SK-N-SH (cell line): Measurements from ENCODE around the gene CALML3. TPM values are rescaled to one million over a fixed set of nuclear protein-coding genes. Genes with fewer than 3 reads are reported as not detected.

ENCODE experiments used
- CTCF ChIA-PET: fragments of 300-600, 350-600 bp; formaldehyde crosslinking; extraction: SDS; loops from one replicate; lab custom pipeline; 2021; lab: Yijun Ruan, JAX
- POLR2A ChIA-PET: fragments of 350-600 bp; sonication (Branson Sonifier 250); formaldehyde crosslinking; extraction: SDS; loops from one replicate; lab custom pipeline; 2020; ENCODE audit warnings: antibody characterized with exemption, inconsistent platforms; lab: Yijun Ruan, JAX
- DNase-seq: peaks from one replicate; pipeline ENCODE4 v3.0.0; 2012
- H2AFZ ChIP-seq: fragments of 200-600 bp; sonication (generic); 2 replicates; pipeline ENCODE4 v1.8.1; 2016; ENCODE audit warnings: antibody characterized with exemption, mild to moderate bottlenecking, low read depth
- H3F3A ChIP-seq: fragments of 200-600 bp; sonication (generic); replicated peaks from 2 replicates; pipeline ENCODE3; 2016; ENCODE audit warnings: antibody characterized with exemption, mild to moderate bottlenecking; ENCODE audit not compliant: insufficient read depth
- H3K27ac ChIP-seq, 2 experiments: fragments of 200-500 bp in 1 of 2; fragments of 200-600 bp in 1 of 2; sonication (Bioruptor generic) in 1 of 2; sonication (generic), shearing (Covaris generic) in 1 of 2; 2 replicates each; pipeline versions ENCODE4 v1.5.1 to v1.6.1; 2014 to 2016; ENCODE audit warnings: low read depth in 2 of 2, inconsistent platforms in 1 of 2, low read length in 1 of 2, mild to moderate bottlenecking in 1 of 2, mixed read lengths in 1 of 2
- H3K27me3 ChIP-seq: fragments of 200-600 bp; sonication (generic), shearing (Covaris generic); 2 replicates; pipeline ENCODE4 v1.6.1; 2016; ENCODE audit warnings: mixed run types; ENCODE audit not compliant: insufficient read depth
- H3K36me3 ChIP-seq, 2 experiments: fragments of 200-500 bp in 1 of 2; fragments of 200-600 bp in 1 of 2; sonication (Bioruptor generic) in 1 of 2; sonication (generic) in 1 of 2; replicated peaks in 1 of 2; 2 replicates each; pipeline versions ENCODE3 to v1.5.1; 2014 to 2016; ENCODE audit warnings: low read length in 1 of 2, mild to moderate bottlenecking in 1 of 2; ENCODE audit not compliant: insufficient read depth in 2 of 2, control insufficient read depth in 1 of 2
- H3K4me1 ChIP-seq, 2 experiments: fragments of 200-500 bp in 1 of 2; fragments of 200-600 bp in 1 of 2; sonication (Bioruptor generic) in 1 of 2; sonication (generic), shearing (Covaris generic) in 1 of 2; 2 replicates each; pipeline versions ENCODE4 v1.5.1 to v1.6.1; 2014 to 2016; ENCODE audit warnings: low read depth in 1 of 2, low read length in 1 of 2, mixed run types in 1 of 2; ENCODE audit not compliant: insufficient read depth in 2 of 2, control insufficient read depth in 1 of 2
- H3K4me2 ChIP-seq: fragments of 200-600 bp; sonication (generic), shearing (Covaris generic); 2 replicates; pipeline ENCODE4 v1.6.1; 2017; ENCODE audit warnings: mixed run types
- H3K4me3 ChIP-seq, 2 experiments: fragments of 200-500 bp in 1 of 2; fragments of 200-600 bp in 1 of 2; sonication (Bioruptor generic) in 1 of 2; sonication (generic), shearing (Covaris generic) in 1 of 2; 2 replicates each; pipeline versions ENCODE4 v1.5.1 to v1.8.1; 2014 to 2016; ENCODE audit warnings: low read depth in 2 of 2, inconsistent platforms in 1 of 2, low read length in 1 of 2, mild to moderate bottlenecking in 1 of 2, mixed read lengths in 1 of 2, moderate library complexity in 1 of 2
- H3K79me2 ChIP-seq: fragments of 200-600 bp; sonication (generic); 2 replicates; pipeline ENCODE4 v1.8.1; 2017; ENCODE audit warnings: mild to moderate bottlenecking; ENCODE audit not compliant: insufficient read depth
- H3K9ac ChIP-seq: fragments of 200-600 bp; sonication (generic); 2 replicates; pipeline ENCODE4 v1.6.1; 2017; ENCODE audit warnings: mixed run types
- H3K9me2 ChIP-seq: fragments of 200-600 bp; sonication (generic); 2 replicates; pipeline ENCODE4 v1.6.1; 2017; ENCODE audit warnings: mixed run types
- H3K9me3 ChIP-seq: fragments of 200-600 bp; sonication (generic); 2 replicates; pipeline ENCODE4 v1.6.1; 2017; ENCODE audit warnings: mixed run types, mild to moderate bottlenecking, moderate library complexity
- H4K20me1 ChIP-seq: fragments of 200-600 bp; sonication (generic); 2 replicates; pipeline ENCODE4 v1.6.1; 2017; ENCODE audit warnings: mild to moderate bottlenecking, mixed run types; ENCODE audit not compliant: insufficient read depth
- CHD2 ChIP-seq: fragments of 150-350 bp; IDR thresholded peaks from 2 replicates; pipeline ENCODE4 v1.6.1; 2018; ENCODE audit warnings: low read length; ENCODE audit not compliant: partially characterized antibody
- ELF1 ChIP-seq: IDR thresholded peaks from 2 replicates; pipeline ENCODE4 v1.4.0; 2012
- EP300 ChIP-seq, 2 experiments: IDR thresholded peaks; 2 replicates each; pipeline versions ENCODE4 v1.4.0 to v1.6.1; 2012; ENCODE audit warnings: borderline replicate concordance in 1 of 2, low read depth in 1 of 2, low read length in 1 of 2
- FOXJ3 ChIP-seq: sonication (generic); formaldehyde crosslinking; IDR thresholded peaks from 2 replicates; pipeline ENCODE4 v1.5.1; 2020; ENCODE audit warnings: mild to moderate bottlenecking, missing genetic modification reagents
- MXI1 ChIP-seq: IDR thresholded peaks from 2 replicates; pipeline ENCODE4 v1.6.1; 2012; ENCODE audit warnings: mild to moderate bottlenecking, low read depth, low read length, improper control_type of control experiment
- NFIC ChIP-seq: IDR thresholded peaks from 2 replicates; pipeline ENCODE4 v1.4.0; 2012; ENCODE audit warnings: borderline replicate concordance
- NRF1 ChIP-seq: IDR thresholded peaks from 2 replicates; pipeline ENCODE4 v1.6.1; 2012; ENCODE audit warnings: low read depth, mild to moderate bottlenecking, low read length
- PBX3 ChIP-seq: IDR thresholded peaks from 2 replicates; pipeline ENCODE4; 2012
- REST ChIP-seq: IDR thresholded peaks from 2 replicates; pipeline ENCODE4 v1.6.1; 2012; ENCODE audit warnings: mild to moderate bottlenecking, low read depth, low read length, moderate library complexity
- SIN3A ChIP-seq: IDR thresholded peaks from 2 replicates; pipeline ENCODE4 v1.6.1; 2012; ENCODE audit warnings: low read depth, mild to moderate bottlenecking, low read length, moderate library complexity, borderline replicate concordance
- TCF12 ChIP-seq: IDR thresholded peaks from 2 replicates; pipeline ENCODE4 v1.4.0; 2012
- TEAD4 ChIP-seq: IDR thresholded peaks from 2 replicates; pipeline ENCODE4 v1.4.0; 2012; ENCODE audit warnings: mild to moderate bottlenecking, borderline replicate concordance; ENCODE audit not compliant: insufficient read depth
- WGBS: methylation state at CpG from one replicate; pipeline ENCODE4 v1.1.6; 2017; ENCODE audit warnings: low lambda C conversion rate; 5-methylcytosine and 5-hydroxymethylcytosine counted together
- polyA plus RNA-seq, 3 experiments: library from polyadenylated mRNA; depleted of rRNA; stranded (reverse); fragments of >200 nt; gene quantifications; 2 replicates each; pipeline ENCODE4 v1.2.3, GENCODE V29; 2012
- TF ChIP-seq, protein P1 (sequence below): fragments of 150-350 bp; IDR thresholded peaks from 2 replicates; pipeline ENCODE4 v1.6.1; 2017; ENCODE audit warnings: antibody characterized with exemption, low read length, low read depth, borderline replicate concordance
- TF ChIP-seq, protein P2 (sequence below): fragments of 150-350 bp; IDR thresholded peaks from 2 replicates; pipeline ENCODE4 v1.6.1; 2016; ENCODE audit warnings: mild to moderate bottlenecking, low read depth, low read length

Gene CALML3
- polyA plus RNA-seq, 1 of the 3 experiments (the other 2 are of a cell fraction) = not detected

GRCh38 chr10:5553400-5554170 is 28.8 kb downstream of the CALML3 start:
- no peaks in the 10 kb centered on the region for H3K36me3 ChIP-seq
- ChIA-PET CTCF (no interaction called here), POLR2A (no interaction called here)
- H4K20me1 ChIP-seq = no peaks in the 10 kb centered on the region
- no peak overlapping the region for H3K4me2 ChIP-seq
- no peak overlapping the region for H3K4me3 ChIP-seq
- H3K9me2 ChIP-seq = no peaks in the 10 kb centered on the region
- peaks cover 4% of the 10 kb centered on the region for H3F3A ChIP-seq
- 82% methylated on average over 12 of the region's 17 CpGs for WGBS
- no peaks in the 10 kb centered on the region for H3K79me2 ChIP-seq
- no peaks in the 10 kb centered on the region for H3K9me3 ChIP-seq
- H3K4me1 ChIP-seq = peaks cover 13 to 16% of the 10 kb centered on the region in 2 experiments; a peak in 2 of 4 replicates
- TF ChIP-seq, protein P1, sequence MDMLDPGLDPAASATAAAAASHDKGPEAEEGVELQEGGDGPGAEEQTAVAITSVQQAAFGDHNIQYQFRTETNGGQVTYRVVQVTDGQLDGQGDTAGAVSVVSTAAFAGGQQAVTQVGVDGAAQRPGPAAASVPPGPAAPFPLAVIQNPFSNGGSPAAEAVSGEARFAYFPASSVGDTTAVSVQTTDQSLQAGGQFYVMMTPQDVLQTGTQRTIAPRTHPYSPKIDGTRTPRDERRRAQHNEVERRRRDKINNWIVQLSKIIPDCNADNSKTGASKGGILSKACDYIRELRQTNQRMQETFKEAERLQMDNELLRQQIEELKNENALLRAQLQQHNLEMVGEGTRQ = no peak
- TF ChIP-seq MXI1 (no peak), TCF12 (no peak), EP300 (IDR thresholded peaks at IDR 0.05; ENCODE audit: borderline replicate concordance in 1 of 2, low read depth in 1 of 2, low read length in 1 of 2) (no peak), NFIC (no peak), PBX3 (no peak), SIN3A (no peak), REST (no peak), NRF1 (no peak), ELF1 (no peak), CHD2 (no peak), FOXJ3 (no peak), TEAD4 (no peak)
- TF ChIP-seq, protein P2, sequence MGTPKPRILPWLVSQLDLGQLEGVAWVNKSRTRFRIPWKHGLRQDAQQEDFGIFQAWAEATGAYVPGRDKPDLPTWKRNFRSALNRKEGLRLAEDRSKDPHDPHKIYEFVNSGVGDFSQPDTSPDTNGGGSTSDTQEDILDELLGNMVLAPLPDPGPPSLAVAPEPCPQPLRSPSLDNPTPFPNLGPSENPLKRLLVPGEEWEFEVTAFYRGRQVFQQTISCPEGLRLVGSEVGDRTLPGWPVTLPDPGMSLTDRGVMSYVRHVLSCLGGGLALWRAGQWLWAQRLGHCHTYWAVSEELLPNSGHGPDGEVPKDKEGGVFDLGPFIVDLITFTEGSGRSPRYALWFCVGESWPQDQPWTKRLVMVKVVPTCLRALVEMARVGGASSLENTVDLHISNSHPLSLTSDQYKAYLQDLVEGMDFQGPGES = no peak
- TF ChIP-seq, all 33 proteins: peak for 0
- no peak overlapping the region for H3K27ac ChIP-seq
- H3K9ac ChIP-seq = no peak overlapping the region
- H2AFZ ChIP-seq = no peak overlapping the region
- no peak for DNase-seq
- no peaks in the 10 kb centered on the region for H3K27me3 ChIP-seq
